ENCODE data around the gene COPG1. TPM values are rescaled to one million over a fixed set of nuclear protein-coding genes. Genes with fewer than 3 reads are reported as not detected.

Gene COPG1
- total and polyA plus RNA-seq, 2 of the 13 experiments (the other 11 are each of a cell fraction or from before 2014, with no cell fraction given): 98.6 to 166 TPM

GRCh38 chr3:129316248-129317013 lies 67.0 kb downstream of the COPG1 start (continued):
- no peak for TF ChIP-seq BATF2 (CRISPR knock-in tag; IDR thresholded peaks at IDR 0.05)
- peak; percentile 86 to 92 for TF ChIP-seq HMGXB4 (CRISPR knock-in tag; IDR thresholded peaks at IDR 0.05; ENCODE audit: borderline replicate concordance in 1 of 2, low read depth in 1 of 2)
- TF ChIP-seq ZNF512 (CRISPR knock-in tag; IDR thresholded peaks at IDR 0.05): no peak
- no peak for TF ChIP-seq ZNF75D (CRISPR knock-in tag; IDR thresholded peaks at IDR 0.05; ENCODE audit: borderline replicate concordance)
- TF ChIP-seq KLF11 (CRISPR knock-in tag; IDR thresholded peaks at IDR 0.05): 0 out of 2 replicates have a peak, but pooled peaks have one; percentile 29
- TF ChIP-seq KMT2B (CRISPR knock-in tag; IDR thresholded peaks at IDR 0.05): peak; percentile 58
- TF ChIP-seq IRF9 (CRISPR knock-in tag; IDR thresholded peaks at IDR 0.05; ENCODE audit: borderline replicate concordance): peak; percentile 83; the same call in 1 of the 2 replicates
- no peak for TF ChIP-seq ZNF281 (CRISPR knock-in tag; IDR thresholded peaks at IDR 0.05; ENCODE audit: borderline replicate concordance)
- TF ChIP-seq CHCHD3 (CRISPR knock-in tag; IDR thresholded peaks at IDR 0.05): no peak
- 0 out of 2 replicates have a peak, but pooled peaks have one; percentile 35 for TF ChIP-seq CREBL2 (CRISPR knock-in tag; IDR thresholded peaks at IDR 0.05; ENCODE audit: borderline replicate concordance)
- TF ChIP-seq TBX2 (CRISPR knock-in tag; IDR thresholded peaks at IDR 0.05; ENCODE audit: borderline replicate concordance): peak; percentile 73; the same call in 1 of the 2 replicates
- no peak for TF ChIP-seq THAP8 (CRISPR knock-in tag; IDR thresholded peaks at IDR 0.05; ENCODE audit: borderline replicate concordance)
- TF ChIP-seq ZNF446 (CRISPR knock-in tag; IDR thresholded peaks at IDR 0.05): 0 out of 2 replicates have a peak, but pooled peaks have one; percentile 54
- no peak; the same call in 1 of the 2 replicates for TF ChIP-seq GATAD2A (CRISPR knock-in tag; IDR thresholded peaks at IDR 0.05)
- TF ChIP-seq ZNF891 (CRISPR knock-in tag; IDR thresholded peaks at IDR 0.05): peak; percentile 61; the same call in 1 of the 2 replicates
- TF ChIP-seq ZNF781 (CRISPR knock-in tag; IDR thresholded peaks at IDR 0.05; ENCODE audit: borderline replicate concordance, not compliant biosample characterization): no peak
- TF ChIP-seq TMF1 (CRISPR knock-in tag; IDR thresholded peaks at IDR 0.05; ENCODE audit: low read depth): no peak
- TF ChIP-seq ATF7 (IDR thresholded peaks at IDR 0.05): no peak
- TF ChIP-seq ATF7 (CRISPR knock-in tag; IDR thresholded peaks at IDR 0.05): no peak
